Renal cortex interstitium (tissue), 15 donors: ENCODE results near the gene NT5C2. TPM values are rescaled to one million over a fixed set of nuclear protein-coding genes. Genes with fewer than 3 reads are reported as not detected.
"Not testable (repeated sequence)": the region's sequence is repeated elsewhere in the genome, so short reads cannot be mapped to it uniquely, and the experiment has no call there.

Experiments
- DNase-seq, 11 donors: peaks; one replicate each; pipeline ENCODE4 v3.0.0-alpha.2; 2013; ENCODE audit warnings: low read depth in 9 of 11, low spot score in 4 of 11; ENCODE audit errors: extremely low read depth in 1 of 11
- long read RNA-seq, 16 experiments: transcript quantifications; one replicate each; lab custom pipeline, GENCODE V29; 2026
- polyA plus RNA-seq, 3 donors: library from polyadenylated mRNA; unstranded; fragments of 120-200 nt; gene quantifications; one replicate each; pipeline ENCODE4 v1.2.1, GENCODE V29; 2013; ENCODE audit not compliant: insufficient read length in 3 of 3

The NT5C2 gene
- 100 to 1,000 TPM in 2 of 3 donors, 10 to 100 TPM in 1; 99.2 to 123 (median 105) TPM for polyA plus RNA-seq
- long read RNA-seq, donor 1, partial matches to known transcripts: 0 of 1 reads
- long read RNA-seq, donor 1, other reads (novel, unspliced or antisense): 0 of 1 reads
- long read RNA-seq, donor 2: 0 reads
- long read RNA-seq, donor 3, transcript NT5C2-201 (18 exons, 3,435 nt): major isoform, 8 of 34 reads
- long read RNA-seq, donor 3, partial matches to known transcripts: 24 of 34 reads
- long read RNA-seq, donor 3, other reads (novel, unspliced or antisense): 0 of 34 reads
- long read RNA-seq, donor 4, partial matches to known transcripts: 0 of 2 reads
- long read RNA-seq, donor 4, other reads (novel, unspliced or antisense): 0 of 2 reads
- long read RNA-seq, donor 5: 0 reads
- long read RNA-seq, donor 6, partial matches to known transcripts: 0 of 2 reads
- long read RNA-seq, donor 6, other reads (novel, unspliced or antisense): 0 of 2 reads
- long read RNA-seq, donor 7, partial matches to known transcripts: 0 of 5 reads
- long read RNA-seq, donor 7, other reads (novel, unspliced or antisense): 0 of 5 reads
- long read RNA-seq, donor 8, partial matches to known transcripts: 0 of 6 reads
- long read RNA-seq, donor 8, other reads (novel, unspliced or antisense): 0 of 6 reads
- long read RNA-seq, donor 9, partial matches to known transcripts: 0 of 3 reads
- long read RNA-seq, donor 9, other reads (novel, unspliced or antisense): 0 of 3 reads
- long read RNA-seq, donor 10, partial matches to known transcripts: 0 of 3 reads
- long read RNA-seq, donor 10, other reads (novel, unspliced or antisense): 0 of 3 reads
- long read RNA-seq, donor 11: 0 reads
- long read RNA-seq, donor 12: 0 reads
- long read RNA-seq, donor 13: 0 reads
- long read RNA-seq, donor 14, partial matches to known transcripts: 0 of 3 reads
- long read RNA-seq, donor 14, other reads (novel, unspliced or antisense): 0 of 3 reads
- long read RNA-seq, donor 15, partial matches to known transcripts: 0 of 3 reads
- long read RNA-seq, donor 15, other reads (novel, unspliced or antisense): 0 of 3 reads
- long read RNA-seq, donor 16, transcript NT5C2-201 (18 exons, 3,435 nt): major isoform, 10 of 21 reads
- long read RNA-seq, donor 16, partial matches to known transcripts: 6 of 21 reads
- long read RNA-seq, donor 16, other reads (novel, unspliced or antisense): 0 of 21 reads

DNA sequence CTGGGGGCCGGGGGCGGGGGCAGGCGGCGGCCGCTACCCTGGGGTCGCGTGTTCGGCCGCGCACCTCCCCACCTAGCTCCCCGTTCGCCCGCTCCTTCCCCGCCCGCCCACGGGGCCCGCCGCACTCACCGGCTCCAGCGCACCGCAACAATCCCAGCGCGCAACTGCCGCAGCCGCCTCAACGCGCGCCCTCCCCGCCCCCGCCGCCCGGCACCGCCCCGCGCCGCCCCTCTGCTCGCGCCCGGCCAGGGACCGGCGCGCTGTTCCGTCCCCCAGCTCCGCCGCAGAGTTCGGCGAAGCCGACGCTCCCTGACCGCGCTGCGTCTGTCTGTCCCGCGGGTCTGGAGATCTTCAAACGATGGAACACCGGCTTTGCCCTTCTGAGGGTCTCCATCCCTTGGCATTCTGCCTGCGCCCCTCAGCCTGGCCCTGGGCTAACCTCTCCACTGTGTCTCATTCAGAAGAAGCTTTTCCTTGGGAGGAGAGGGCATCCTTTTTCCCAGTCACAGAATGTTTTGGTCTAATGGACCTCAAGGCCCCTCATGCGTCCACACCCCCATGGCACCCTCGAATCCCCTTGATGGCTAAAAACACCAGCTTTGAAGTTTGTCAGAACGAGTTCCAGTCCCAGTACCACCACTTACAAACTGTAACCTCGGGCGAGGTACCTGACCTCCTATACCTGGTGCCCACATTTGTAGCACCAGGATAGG is at the start of gene NT5C2:
TSS of gene NT5C2 (minus strand) at position 166 of the 713 bp plus-strand sequence. CDS start 18,314 bp downstream, outside the sequence.
- peak in 9 of 11 donors; percentile 43 to 74 (median 69) for DNase-seq

DNA sequence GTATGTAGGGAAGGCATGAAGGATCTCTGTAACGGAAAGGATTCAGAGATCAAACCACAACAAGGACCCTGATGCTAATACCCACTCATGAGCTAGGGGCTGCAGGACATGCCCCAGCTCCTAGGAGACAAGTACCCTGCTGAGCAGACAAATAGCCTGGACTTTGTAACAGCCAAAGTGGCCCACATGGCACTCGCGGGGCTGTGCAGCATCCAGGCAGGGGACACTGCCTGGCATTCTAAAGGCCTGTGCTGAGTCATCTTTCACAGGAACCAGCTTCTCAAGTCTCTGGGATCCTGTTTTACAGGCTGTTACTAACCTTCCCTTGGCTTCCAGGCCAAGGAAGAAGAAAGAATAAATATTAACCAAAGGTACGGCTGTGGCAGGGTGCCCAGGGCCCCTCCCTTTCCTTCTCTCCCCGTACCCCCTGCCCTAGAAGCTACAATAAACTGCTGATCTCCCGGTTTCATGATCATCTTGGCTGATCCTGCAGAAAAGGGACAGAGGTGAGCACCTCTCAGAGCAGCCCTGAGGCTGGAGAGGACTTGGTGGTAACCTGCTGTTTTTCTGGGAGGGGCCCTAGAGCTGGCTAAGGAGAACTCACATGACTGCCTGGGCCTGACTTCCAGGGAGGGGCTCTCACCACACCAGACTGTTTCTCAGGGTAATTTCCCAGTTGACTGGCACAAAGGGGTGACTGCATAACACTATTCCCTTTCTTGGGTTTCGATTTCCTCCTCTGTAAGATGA is 48.4 kb upstream of the NT5C2 start:
- DNase-seq: peak in 2 of 11 donors; percentile 43 to 63

DNA sequence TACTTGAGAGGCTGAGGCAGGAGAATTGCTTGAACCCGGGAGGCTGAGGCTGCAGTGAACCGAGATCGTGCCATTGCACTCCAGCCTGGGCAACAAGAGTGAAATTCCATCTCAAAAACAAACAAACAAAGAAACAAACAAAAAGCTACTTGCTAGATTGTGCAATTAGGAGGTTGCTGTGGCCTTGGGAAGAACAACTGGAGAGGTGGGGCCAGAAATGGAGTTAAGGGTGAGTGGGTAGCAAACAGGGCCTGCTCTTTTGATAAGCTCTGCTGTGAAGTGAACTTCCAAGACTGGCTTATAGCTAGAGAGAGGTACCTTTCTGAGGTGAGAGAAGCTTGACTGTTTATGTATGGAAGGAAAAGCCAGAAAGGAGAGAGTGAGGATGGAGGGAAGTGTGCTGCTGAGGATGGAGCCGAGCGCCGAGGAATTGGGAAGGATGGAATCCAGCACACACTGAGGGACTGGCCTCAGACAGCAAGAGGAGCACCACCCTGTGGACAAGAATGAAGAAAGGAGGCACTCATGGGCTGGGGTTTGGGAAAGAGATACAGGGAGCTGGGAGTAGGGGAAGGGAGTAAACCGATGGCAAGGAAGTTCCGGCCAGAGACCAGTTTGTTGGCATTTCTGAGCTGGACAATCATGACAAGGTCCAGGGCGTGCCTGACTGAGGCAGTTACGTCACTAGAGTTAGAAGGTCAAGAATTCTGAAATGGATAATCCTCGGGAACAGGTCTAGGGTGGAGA is 45.6 kb upstream of the NT5C2 start:
- DNase-seq: no peak

- no peak for DNase-seq
Measured at GRCh38 chr10:103235775-103236174, 42.7 kb upstream of the NT5C2 start.

GRCh38 chr10:103232772-103233488 is 39.9 kb upstream of the NT5C2 start:
- no peak for DNase-seq

DNA sequence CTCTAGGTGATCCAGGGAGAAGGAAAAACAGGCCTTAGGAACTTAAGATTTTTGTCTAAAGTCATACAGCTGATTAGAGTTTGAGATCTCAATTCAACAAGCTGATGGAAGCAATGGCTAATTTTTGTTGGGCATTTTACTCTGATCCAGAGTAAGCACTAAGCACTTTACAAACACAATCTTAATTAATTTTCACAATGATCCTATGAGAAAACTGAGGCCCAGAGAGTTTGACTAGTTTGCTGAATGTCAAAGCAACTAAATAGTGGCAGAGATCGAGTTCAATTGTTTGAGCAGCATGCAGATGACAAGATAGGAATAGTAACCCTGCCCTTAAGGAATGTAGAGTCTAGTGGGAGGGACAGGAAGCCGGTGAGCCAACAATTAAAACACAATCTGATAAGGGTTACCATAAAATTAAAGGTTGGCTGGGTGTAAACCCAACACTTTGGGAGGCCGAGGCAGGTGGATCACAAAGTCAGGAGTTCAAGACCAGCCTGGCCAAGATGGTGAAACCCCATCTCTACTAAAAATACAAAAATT is 39.1 kb upstream of the NT5C2 start:
- no peak for DNase-seq

DNA sequence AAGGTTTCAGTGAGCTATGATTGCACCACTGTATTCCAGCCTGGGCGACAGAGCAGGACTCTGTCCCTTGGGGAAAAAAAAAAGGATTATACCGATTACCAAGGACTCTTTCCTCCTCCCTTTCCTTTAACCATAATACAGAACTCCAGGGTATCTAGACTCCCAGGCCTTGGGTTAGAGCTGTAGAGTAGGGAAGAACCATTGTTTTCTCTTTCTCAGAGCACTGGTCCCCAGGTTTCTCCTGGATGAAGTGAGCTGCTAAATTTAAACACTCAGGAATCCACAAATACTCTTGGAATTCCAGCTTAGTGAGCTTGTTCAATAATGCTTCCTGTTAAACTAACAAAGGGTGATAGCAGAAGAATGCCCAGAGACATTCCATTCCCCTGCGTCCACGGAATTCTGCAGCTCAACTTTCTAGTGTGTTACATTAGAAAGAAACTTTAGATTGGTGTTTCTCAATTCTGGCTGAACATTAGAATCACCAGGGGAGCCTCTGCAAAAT is 38.0 kb upstream of the NT5C2 start:
- peak in 4 of 11 donors; percentile 31 to 61 (median 44) for DNase-seq

GRCh38 chr10:103227416-103227815 is 34.3 kb upstream of the NT5C2 start:
- DNase-seq: no peak

DNA sequence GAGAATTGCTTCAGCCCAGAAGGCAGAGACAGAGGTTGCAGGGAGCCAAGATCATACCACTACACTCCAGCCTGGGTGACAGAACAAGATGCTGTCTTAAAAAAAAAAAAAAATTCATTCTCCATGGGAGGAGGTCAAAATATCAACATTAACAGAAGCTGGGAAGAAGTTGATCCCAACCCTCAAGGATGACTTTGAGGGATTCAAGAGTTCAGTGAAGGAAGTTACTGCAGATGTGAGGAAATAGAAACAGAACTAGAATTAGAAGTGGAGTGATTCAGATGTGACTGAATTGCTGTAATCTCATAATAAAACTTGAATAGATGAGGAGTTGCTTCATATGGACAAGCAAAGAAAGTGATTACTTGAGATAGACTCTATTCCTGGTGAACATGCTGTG is 32.9 kb upstream of the NT5C2 start:
- DNase-seq: no peak

DNA sequence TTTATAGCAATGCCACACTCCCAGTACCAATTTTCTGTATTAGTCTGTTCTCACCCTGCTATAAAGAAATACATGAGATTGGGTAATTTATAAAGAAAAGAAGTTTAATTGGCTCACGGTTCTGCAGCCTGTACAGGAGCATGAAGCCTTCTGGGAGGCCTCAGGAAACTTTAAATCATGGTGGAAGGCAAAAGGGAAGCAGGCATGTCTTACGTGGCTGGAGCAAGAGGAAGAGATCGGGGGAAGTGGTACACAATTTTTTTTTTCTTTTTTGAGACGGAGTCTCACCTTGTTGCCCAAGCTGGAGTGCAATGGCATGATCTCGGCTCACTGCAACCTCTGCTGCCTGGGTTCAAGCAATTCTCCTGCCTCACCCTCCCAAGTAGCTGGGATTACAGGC is 31.6 kb upstream of the NT5C2 start:
- DNase-seq: not testable (repeated sequence)

DNA sequence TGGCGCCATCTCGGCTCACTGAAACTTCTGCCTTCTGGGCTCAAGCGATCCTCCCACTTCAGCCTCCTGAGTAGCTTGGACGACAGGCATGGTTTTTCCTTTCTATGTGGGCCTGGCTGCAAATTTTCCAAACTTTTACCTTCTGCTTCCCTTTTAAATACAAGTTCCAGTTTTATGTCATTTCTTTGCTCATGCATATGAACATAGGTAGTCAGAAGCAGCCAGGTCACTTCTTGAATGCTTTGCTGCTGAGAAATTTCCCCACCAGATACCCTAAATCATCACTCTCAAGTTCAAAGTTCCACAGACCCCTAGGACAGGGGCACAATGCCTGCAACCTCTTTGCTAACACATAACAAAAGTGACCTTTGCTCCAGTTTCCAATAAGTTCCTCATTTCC is 31.1 kb upstream of the NT5C2 start:
- no peak for DNase-seq

GRCh38 chr10:103216362-103216761 is 23.3 kb upstream of the NT5C2 start:
- DNase-seq: not testable (repeated sequence)

- no peak for DNase-seq
Measured at GRCh38 chr10:103215601-103216000, 22.5 kb upstream of the NT5C2 start.

DNA sequence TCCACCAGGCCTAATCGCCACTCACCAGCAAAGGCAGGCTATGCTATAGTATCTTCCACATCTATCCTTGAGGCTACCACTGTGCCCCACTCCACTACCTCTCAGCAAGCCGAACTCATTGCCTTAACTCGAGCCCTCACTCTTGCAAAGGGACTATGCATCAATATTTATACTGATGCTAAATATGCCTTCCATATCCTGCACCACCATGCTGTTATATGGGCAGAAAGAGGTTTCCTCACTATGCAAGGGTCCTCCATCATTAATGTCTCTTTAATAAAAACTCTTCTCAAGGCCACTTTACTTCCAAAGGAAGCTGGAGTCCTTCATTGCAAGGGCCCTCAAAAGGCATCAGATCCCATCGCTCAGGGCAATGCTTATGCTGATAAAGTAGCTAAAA is 17.2 kb upstream of the NT5C2 start:
- DNase-seq: not testable (repeated sequence)

- DNase-seq: not testable (repeated sequence)
Measured at GRCh38 chr10:103207643-103208042, 14.6 kb upstream of the NT5C2 start.

GRCh38 chr10:103207141-103207540 is 14.1 kb upstream of the NT5C2 start:
- no peak for DNase-seq
